SK-N-SH (cell line): ENCODE results near the gene PPM1A.

Source experiments
- GABPA ChIP-seq: IDR thresholded peaks from 2 replicates; pipeline ENCODE4 v1.4.0; 2012; ENCODE audit warnings: low read depth, mild to moderate bottlenecking
- IRF3 ChIP-seq: fragments of 150-350 bp; IDR thresholded peaks from 2 replicates; pipeline ENCODE4 v1.6.1; 2016; ENCODE audit warnings: mild to moderate bottlenecking, low read depth, low read length
- TF ChIP-seq, protein P1 (sequence below): fragments of 200-600 bp; sonication (generic); IDR thresholded peaks from 2 replicates; pipeline ENCODE4 v1.6.1; 2017; ENCODE audit warnings: antibody characterized with exemption, mild to moderate bottlenecking, moderate library complexity

DNA sequence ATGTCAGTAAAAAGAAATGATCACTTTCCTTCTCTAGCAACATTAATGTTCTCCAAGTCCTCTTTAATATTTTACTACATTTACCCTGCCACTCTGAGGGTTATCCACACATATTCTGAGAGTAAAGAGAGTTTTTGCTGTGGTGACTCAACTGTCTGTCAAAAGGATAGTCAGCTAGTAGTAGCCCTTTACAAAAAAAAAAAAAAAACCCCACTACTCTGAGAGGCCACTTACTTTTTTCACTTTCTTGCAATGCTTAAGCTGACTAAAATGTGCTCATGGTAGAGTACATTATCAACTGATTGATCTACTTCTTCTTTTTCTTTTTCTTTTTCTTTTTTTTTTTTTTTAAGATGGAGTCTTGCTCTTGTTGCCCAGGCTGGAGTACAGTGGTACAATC is 27.6 kb upstream of the PPM1A start:
- TF ChIP-seq IRF3 (no peak), GABPA (no peak)
- TF ChIP-seq, protein P1, sequence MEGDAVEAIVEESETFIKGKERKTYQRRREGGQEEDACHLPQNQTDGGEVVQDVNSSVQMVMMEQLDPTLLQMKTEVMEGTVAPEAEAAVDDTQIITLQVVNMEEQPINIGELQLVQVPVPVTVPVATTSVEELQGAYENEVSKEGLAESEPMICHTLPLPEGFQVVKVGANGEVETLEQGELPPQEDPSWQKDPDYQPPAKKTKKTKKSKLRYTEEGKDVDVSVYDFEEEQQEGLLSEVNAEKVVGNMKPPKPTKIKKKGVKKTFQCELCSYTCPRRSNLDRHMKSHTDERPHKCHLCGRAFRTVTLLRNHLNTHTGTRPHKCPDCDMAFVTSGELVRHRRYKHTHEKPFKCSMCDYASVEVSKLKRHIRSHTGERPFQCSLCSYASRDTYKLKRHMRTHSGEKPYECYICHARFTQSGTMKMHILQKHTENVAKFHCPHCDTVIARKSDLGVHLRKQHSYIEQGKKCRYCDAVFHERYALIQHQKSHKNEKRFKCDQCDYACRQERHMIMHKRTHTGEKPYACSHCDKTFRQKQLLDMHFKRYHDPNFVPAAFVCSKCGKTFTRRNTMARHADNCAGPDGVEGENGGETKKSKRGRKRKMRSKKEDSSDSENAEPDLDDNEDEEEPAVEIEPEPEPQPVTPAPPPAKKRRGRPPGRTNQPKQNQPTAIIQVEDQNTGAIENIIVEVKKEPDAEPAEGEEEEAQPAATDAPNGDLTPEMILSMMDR: no peak
